Cardiac muscle cell (in vitro differentiated cells and primary cell): Measurements from ENCODE around the gene FMN2. TPM values are rescaled to one million over a fixed set of nuclear protein-coding genes. Genes with fewer than 3 reads are reported as not detected.

Experiments
- DNase-seq, 2 donors: peaks; one replicate each; pipeline versions ENCODE4 v3.0.0 to v3.0.0-alpha.2; 2010 to 2017; ENCODE audit warnings: low read depth in 1 of 2, low spot score in 1 of 2
- H3K27ac ChIP-seq: fragments of 200-600 bp; sonication (generic); 2 replicates; pipeline ENCODE4 v1.5.1; 2016
- H3K27me3 ChIP-seq: fragments of 200-600 bp; sonication (generic); 2 replicates; pipeline ENCODE4 v1.6.0; 2016; ENCODE audit warnings: control low read depth
- H3K36me3 ChIP-seq: fragments of 200-600 bp; sonication (generic); 2 replicates; pipeline ENCODE4 v1.5.1; 2016; ENCODE audit warnings: control low read depth
- H3K4me1 ChIP-seq: fragments of 200-600 bp; sonication (generic); 2 replicates; pipeline ENCODE4 v1.8.1; 2017; ENCODE audit warnings: low read depth, mild to moderate bottlenecking, mixed run types
- H3K4me3 ChIP-seq: fragments of 200-600 bp; sonication (generic); 2 replicates; pipeline ENCODE4 v1.5.1; 2016; ENCODE audit warnings: mild to moderate bottlenecking
- H3K9me3 ChIP-seq: fragments of 200-600 bp; sonication (generic); 2 replicates; pipeline ENCODE4 v1.5.1; 2017; ENCODE audit warnings: low read depth, mild to moderate bottlenecking, control low read depth
- polyA plus RNA-seq: library from polyadenylated mRNA; unstranded; fragments of >200 nt; fragmentation: Nextera tagmentation; extraction: Ambion mirVana; gene quantifications from 2 replicates; pipeline ENCODE4 v1.2.1, GENCODE V29; 2016
- total RNA-seq: library from RNA; depleted of rRNA; stranded (reverse); fragments of >200 nt; gene quantifications from 2 replicates; pipeline ENCODE4 v1.2.3, GENCODE V29; 2016
- TF ChIP-seq, protein P1 (sequence below): IDR thresholded peaks from 2 replicates; pipeline ENCODE4 v1.5.1; 2012; ENCODE audit warnings: low read depth, mild to moderate bottlenecking, low read length

FMN2 gene
- total and polyA plus RNA-seq, 2 experiments from 2014 or later: 0.42 to 2.7 TPM

DNA sequence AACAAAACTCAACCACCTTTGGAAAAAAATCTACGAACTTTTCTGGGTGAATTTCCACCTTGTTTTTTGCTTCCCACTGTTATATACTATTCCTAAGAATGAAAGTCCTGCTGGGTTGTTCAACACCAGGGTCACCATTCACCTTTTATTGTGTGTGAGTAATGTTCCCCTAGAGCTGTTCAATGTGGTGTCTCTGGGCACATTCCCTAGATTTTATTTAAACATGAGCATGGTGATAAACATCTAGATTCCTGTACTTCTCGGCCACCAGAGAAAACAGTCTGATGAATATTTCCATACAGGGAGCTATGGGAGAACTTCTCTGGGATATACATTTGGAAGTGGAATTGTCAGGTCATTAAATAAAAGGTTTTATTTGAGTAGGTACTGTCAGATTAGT is 13.0 kb downstream of the FMN2 start:
- DNase-seq: no peak
- TF ChIP-seq, protein P1, sequence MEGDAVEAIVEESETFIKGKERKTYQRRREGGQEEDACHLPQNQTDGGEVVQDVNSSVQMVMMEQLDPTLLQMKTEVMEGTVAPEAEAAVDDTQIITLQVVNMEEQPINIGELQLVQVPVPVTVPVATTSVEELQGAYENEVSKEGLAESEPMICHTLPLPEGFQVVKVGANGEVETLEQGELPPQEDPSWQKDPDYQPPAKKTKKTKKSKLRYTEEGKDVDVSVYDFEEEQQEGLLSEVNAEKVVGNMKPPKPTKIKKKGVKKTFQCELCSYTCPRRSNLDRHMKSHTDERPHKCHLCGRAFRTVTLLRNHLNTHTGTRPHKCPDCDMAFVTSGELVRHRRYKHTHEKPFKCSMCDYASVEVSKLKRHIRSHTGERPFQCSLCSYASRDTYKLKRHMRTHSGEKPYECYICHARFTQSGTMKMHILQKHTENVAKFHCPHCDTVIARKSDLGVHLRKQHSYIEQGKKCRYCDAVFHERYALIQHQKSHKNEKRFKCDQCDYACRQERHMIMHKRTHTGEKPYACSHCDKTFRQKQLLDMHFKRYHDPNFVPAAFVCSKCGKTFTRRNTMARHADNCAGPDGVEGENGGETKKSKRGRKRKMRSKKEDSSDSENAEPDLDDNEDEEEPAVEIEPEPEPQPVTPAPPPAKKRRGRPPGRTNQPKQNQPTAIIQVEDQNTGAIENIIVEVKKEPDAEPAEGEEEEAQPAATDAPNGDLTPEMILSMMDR: no peak
- H3K27ac ChIP-seq: no peak overlapping the region
- no peaks in the 10 kb centered on the region for H3K27me3 ChIP-seq
- H3K4me1 ChIP-seq: peaks cover 1% of the 10 kb centered on the region
- H3K9me3 ChIP-seq: no peaks in the 10 kb centered on the region
- H3K36me3 ChIP-seq: no peaks in the 10 kb centered on the region
- no peak overlapping the region for H3K4me3 ChIP-seq

- Histone ChIP-seq H3K9me3 (no peaks in the 10 kb centered on the region), H3K27me3 (no peaks in the 10 kb centered on the region), H3K4me3 (no peak overlapping the region), H3K36me3 (no peaks in the 10 kb centered on the region), H3K27ac (no peak overlapping the region), H3K4me1 (peaks cover 15% of the 10 kb centered on the region)
- TF ChIP-seq, protein P1: no peak
- no peak for DNase-seq
Observed at GRCh38 chr1:240107058-240107684, 15.5 kb downstream of the FMN2 start.

DNA sequence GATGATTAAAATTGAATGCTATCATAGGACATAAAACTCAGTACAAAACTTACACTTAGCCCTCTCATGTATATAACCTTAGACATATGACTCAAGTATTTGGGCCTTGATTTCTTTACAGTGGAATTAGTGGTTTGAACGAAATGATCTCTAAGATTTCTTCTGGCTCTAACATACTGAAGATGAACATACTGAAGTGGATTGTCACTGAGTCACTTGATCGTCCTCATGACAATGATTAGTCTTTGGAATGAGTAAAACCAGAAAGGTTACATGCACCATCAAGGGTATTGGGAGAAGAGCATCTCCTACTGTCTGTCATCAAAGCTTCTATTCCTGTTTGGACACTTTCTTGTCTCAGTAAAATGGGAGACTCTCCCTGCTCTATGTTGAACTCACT is 17.4 kb downstream of the FMN2 start:
- DNase-seq: no peak
- Histone ChIP-seq H3K9me3 (no peaks in the 10 kb centered on the region), H3K4me3 (no peak overlapping the region), H3K36me3 (no peaks in the 10 kb centered on the region), H3K27me3 (no peaks in the 10 kb centered on the region), H3K4me1 (peaks cover 15% of the 10 kb centered on the region), H3K27ac (no peak overlapping the region)
- TF ChIP-seq, protein P1: no peak

DNA sequence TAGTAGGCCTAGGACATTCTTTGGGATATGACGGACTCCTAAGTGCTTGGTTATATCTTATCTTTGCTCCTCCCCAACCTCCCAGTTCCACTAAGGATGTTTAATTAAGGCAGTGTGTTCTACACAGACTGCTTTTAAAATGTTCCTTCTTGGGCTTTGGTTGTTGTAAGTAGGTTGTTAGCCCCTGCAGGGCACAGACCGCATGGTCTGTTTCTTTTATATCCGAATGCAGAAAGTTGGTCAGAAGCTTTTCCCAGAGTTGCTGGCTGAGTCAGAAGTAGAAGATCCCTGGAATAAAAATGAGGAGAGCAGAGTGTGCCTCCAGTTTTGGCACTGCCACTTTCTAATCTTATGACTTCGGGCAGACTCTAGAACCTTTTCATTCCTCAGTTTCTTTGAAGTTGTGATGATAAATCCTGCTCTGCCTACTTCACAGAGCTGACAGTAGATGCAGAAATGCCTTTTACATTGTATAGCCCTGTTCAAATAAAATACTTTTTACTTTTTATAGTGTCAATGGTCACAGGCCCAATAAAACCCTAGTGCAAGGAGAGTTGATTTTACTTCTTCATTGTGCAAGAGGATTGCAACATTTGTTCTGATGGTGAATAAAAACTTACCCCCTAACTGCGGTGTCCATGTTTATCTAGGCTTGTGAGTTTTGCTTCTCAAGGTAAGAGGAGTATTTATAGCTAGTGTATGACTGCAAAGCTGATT is 18.4 kb downstream of the FMN2 start:
- Histone ChIP-seq H3K4me3 (no peak overlapping the region), H3K9me3 (no peaks in the 10 kb centered on the region), H3K4me1 (peaks cover 15% of the 10 kb centered on the region), H3K27me3 (no peaks in the 10 kb centered on the region), H3K27ac (peak overlapping the region; percentile 32), H3K36me3 (no peaks in the 10 kb centered on the region)
- peak in 1 of 2 donors; percentile 21 for DNase-seq
- TF ChIP-seq, protein P1: no peak

DNA sequence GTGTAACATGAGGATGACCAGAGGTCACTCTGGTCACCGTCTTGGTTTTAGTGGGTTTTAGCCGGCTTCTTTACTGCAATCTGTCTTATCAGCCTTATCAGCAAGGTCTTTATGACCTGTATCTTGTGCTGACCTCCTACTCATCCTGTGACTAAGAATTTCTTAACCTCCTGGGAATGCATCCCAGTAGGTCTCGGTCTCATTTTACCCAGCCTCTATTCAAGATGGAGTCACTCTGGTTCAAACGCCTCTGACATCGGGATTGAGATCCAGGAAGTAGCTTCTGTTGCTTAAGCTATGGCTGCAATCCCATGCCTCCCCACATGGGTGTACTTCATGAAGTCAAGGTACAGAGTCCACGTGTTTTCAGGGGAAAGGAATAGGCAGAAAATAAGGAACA is 19.9 kb downstream of the FMN2 start:
- DNase-seq: no peak
- H3K4me1 ChIP-seq: peaks cover 15% of the 10 kb centered on the region
- H3K36me3 ChIP-seq: no peaks in the 10 kb centered on the region
- no peaks in the 10 kb centered on the region for H3K9me3 ChIP-seq
- TF ChIP-seq, protein P1: no peak
- H3K27me3 ChIP-seq: no peaks in the 10 kb centered on the region
- H3K27ac ChIP-seq: no peak overlapping the region
- H3K4me3 ChIP-seq: no peak overlapping the region
